Measurements from ENCODE around the gene RPS6KA2.

DNA sequence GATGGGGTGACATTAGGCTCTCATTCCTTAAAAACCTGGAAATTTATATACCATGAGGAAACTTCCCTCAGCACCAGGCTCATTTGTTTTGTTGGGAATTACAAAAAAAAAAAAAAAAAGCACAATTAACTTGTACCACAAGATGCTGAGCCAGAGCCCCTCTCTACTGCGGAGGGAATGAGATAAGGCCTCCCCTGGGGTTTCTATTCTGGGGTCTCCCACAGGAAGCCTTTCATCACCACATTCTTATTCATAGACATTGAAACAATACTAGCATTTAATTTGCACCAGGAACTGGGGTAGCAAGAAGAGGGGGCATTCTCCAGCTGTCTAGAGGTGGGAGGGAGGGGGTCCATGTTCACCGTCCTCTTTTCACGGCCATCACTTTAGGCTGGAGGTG is 23.0 kb upstream of the RPS6KA2 start:
- no peak for TF ChIP-seq POLR2AphosphoS5 (IDR thresholded peaks at IDR 0.05; ENCODE audit: borderline replicate concordance, low read depth, low read length)
- no peak for TF ChIP-seq EZH2 (IDR thresholded peaks at IDR 0.05)
- no peak for TF ChIP-seq FOXP2 (optimal IDR thresholded peaks at IDR 0.05; ENCODE audit: control extremely low read depth, extremely low read length, insufficient read depth)

Measured in SK-N-MC (cell line).